GM12878 (cell line): ENCODE data around the gene C10orf90. TPM values are rescaled to one million over a fixed set of nuclear protein-coding genes. Genes with fewer than 3 reads are reported as not detected.

Experiments used
- ATAC-seq: fragments of 200-7000 bp; cut with Tn5 transposase; 3 replicates; pipeline ENCODE4 v1.9.1; 2020; ENCODE audit warnings: mild to moderate bottlenecking, moderate library complexity
- BruUV-seq: library from RNA; stranded (reverse); fragments of 400-500 nt; replicated peaks from 2 replicates; lab custom pipeline; 2021; lab: Mats Ljungman, UMichigan
- CTCF ChIA-PET: fragments of 300-600 bp; sonication (Branson Sonifier 250); formaldehyde crosslinking; extraction: SDS; loops from one replicate; lab custom pipeline; 2021; ENCODE audit warnings: inconsistent platforms; lab: Yijun Ruan, JAX
- POLR2A ChIA-PET: fragments of 350-600 bp; formaldehyde crosslinking; extraction: SDS; loops from one replicate; lab custom pipeline; 2021; ENCODE audit warnings: inconsistent platforms; lab: Charles Lee
- RAD21 ChIA-PET: fragments of 300-600 bp; sonication (Branson Sonifier 250); formaldehyde crosslinking; loops from one replicate; lab custom pipeline; 2023; ENCODE audit warnings: antibody characterized with exemption; ENCODE audit not compliant: unreplicated experiment; lab: Charles Lee
- SMC1A ChIA-PET: fragments of 300-600 bp; sonication (Branson Sonifier 250); formaldehyde crosslinking; loops from one replicate; lab custom pipeline; 2023; ENCODE audit not compliant: unreplicated experiment, uncharacterized antibody; lab: Charles Lee
- DNase-seq: peaks from one replicate; pipeline ENCODE4 v3.0.0-alpha.2; 2011; ENCODE audit warnings: low read depth, low spot score
- FAIRE-seq: peaks from 3 replicates; lab custom pipeline; 2011; peaks lifted over from hg19 to GRCh38; lab: Jason Lieb, UNC
- H2AFZ ChIP-seq: 2 replicates; pipeline ENCODE4 v1.6.0; 2011; ENCODE audit warnings: low read depth, low read length, control low read depth; ENCODE audit not compliant: control insufficient read depth
- H3K27ac ChIP-seq: 2 replicates; pipeline ENCODE4 v1.5.1; 2011; ENCODE audit warnings: control low read depth; ENCODE audit not compliant: control insufficient read depth, insufficient read depth
- H3K27me3 ChIP-seq, 2 experiments: replicated peaks in 1 of 2; 2 replicates each; pipeline versions ENCODE4 v1.6.0 to v1.6.1; 2011; ENCODE audit warnings: low read length in 1 of 2; ENCODE audit not compliant: control insufficient read depth in 2 of 2, insufficient read depth in 2 of 2
- H3K36me3 ChIP-seq, 2 experiments: 2 replicates each; pipeline ENCODE4 v1.5.1; 2011; ENCODE audit warnings: low read length in 1 of 2; ENCODE audit not compliant: control insufficient read depth in 2 of 2, insufficient read depth in 2 of 2
- H3K4me1 ChIP-seq: 2 replicates; pipeline ENCODE4 v1.6.1; 2011; ENCODE audit warnings: mild to moderate bottlenecking, low read length, moderate library complexity, mixed read lengths; ENCODE audit not compliant: control insufficient read depth, insufficient read depth
- H3K4me2 ChIP-seq: 2 replicates; pipeline ENCODE4 v1.6.0; 2011; ENCODE audit warnings: control low read depth; ENCODE audit not compliant: control insufficient read depth, insufficient read depth
- H3K4me3 ChIP-seq: fragments of 200-600 bp; sonication (generic); 2 replicates; pipeline ENCODE4 v1.5.1; 2016
- H3K79me2 ChIP-seq: 2 replicates; pipeline ENCODE4 v1.6.0; 2011; ENCODE audit warnings: low read length; ENCODE audit not compliant: control insufficient read depth, insufficient read depth
- H3K9ac ChIP-seq: 2 replicates; pipeline ENCODE4 v1.8.0; 2011; ENCODE audit warnings: low read length, control low read depth, mixed read lengths; ENCODE audit not compliant: control insufficient read depth, insufficient read depth
- H3K9me3 ChIP-seq: replicated peaks from 3 replicates; pipeline ENCODE4 v1.5.1; 2011; ENCODE audit warnings: mild to moderate bottlenecking, low read length; ENCODE audit not compliant: control insufficient read depth, insufficient read depth
- H4K20me1 ChIP-seq: 2 replicates; pipeline ENCODE4 v1.6.0; 2011; ENCODE audit not compliant: control insufficient read depth, insufficient read depth
- BCLAF1 ChIP-seq: fragments of 450-650 bp; IDR thresholded peaks from 2 replicates; pipeline ENCODE4 v1.6.1; 2017; ENCODE audit warnings: antibody characterized with exemption, mild to moderate bottlenecking, moderate library complexity
- BHLHE40 ChIP-seq, 2 experiments: fragments of 450-650 bp in 1 of 2; IDR thresholded peaks; 2 replicates each; pipeline ENCODE4 v1.6.1; 2011 to 2017; ENCODE audit warnings: low read depth in 2 of 2, borderline replicate concordance in 1 of 2, improper control_type of control experiment in 1 of 2, low read length in 1 of 2, mild to moderate bottlenecking in 1 of 2
- BMI1 ChIP-seq: fragments of 450-650 bp; IDR thresholded peaks from 2 replicates; pipeline ENCODE4 v1.6.1; 2016; ENCODE audit warnings: mild to moderate bottlenecking, moderate library complexity, borderline replicate concordance
- CREB1 ChIP-seq: IDR thresholded peaks from 2 replicates; pipeline ENCODE4 v1.6.1; 2012; ENCODE audit warnings: low read depth, mild to moderate bottlenecking, inconsistent platforms
- HCFC1 ChIP-seq: fragments of 150-350 bp; IDR thresholded peaks from 2 replicates; pipeline ENCODE4 v1.6.1; 2014; ENCODE audit warnings: low read length
- HDAC6 ChIP-seq: fragments of 200-600 bp; sonication (generic); IDR thresholded peaks from one replicate; pipeline ENCODE4 v1.8.0; 2017; ENCODE audit warnings: antibody characterized with exemption; ENCODE audit not compliant: unreplicated experiment
- HSF1 ChIP-seq: fragments of 150-350 bp; IDR thresholded peaks from 2 replicates; pipeline ENCODE4 v1.6.1; 2014; ENCODE audit warnings: mild to moderate bottlenecking, low read depth, low read length
- KAT2A ChIP-seq: conservative IDR thresholded peaks from 2 replicates; pipeline ENCODE4 v1.6.1; 2011; ENCODE audit warnings: low read depth, low read length; ENCODE audit not compliant: control insufficient read depth
- KLF5 ChIP-seq: fragments of 450-650 bp; IDR thresholded peaks from 2 replicates; pipeline ENCODE4 v1.6.1; 2014; ENCODE audit warnings: mild to moderate bottlenecking; ENCODE audit not compliant: partially characterized antibody
- MAX ChIP-seq: IDR thresholded peaks from 2 replicates; pipeline ENCODE4 v1.6.1; 2012; ENCODE audit warnings: low read depth, low read length, improper control_type of control experiment
- NBN ChIP-seq: fragments of 450-650 bp; IDR thresholded peaks from 2 replicates; pipeline ENCODE4 v1.6.1; 2016
- SKIL ChIP-seq: fragments of 450-650 bp; IDR thresholded peaks from 2 replicates; pipeline ENCODE4 v1.6.1; 2017; ENCODE audit warnings: mild to moderate bottlenecking, low read depth, inconsistent platforms; ENCODE audit not compliant: poor library complexity, severe bottlenecking
- SUPT20H ChIP-seq: IDR thresholded peaks from 2 replicates; pipeline ENCODE4 v1.6.1; 2011; ENCODE audit warnings: low read depth, mild to moderate bottlenecking, low read length, moderate library complexity, borderline replicate concordance; ENCODE audit not compliant: control insufficient read depth
- YY1 ChIP-seq: IDR thresholded peaks from 2 replicates; pipeline ENCODE4 v1.6.1; 2011; ENCODE audit warnings: low read depth, mild to moderate bottlenecking, low read length
- WGBS: methylation state at CpG from one replicate; pipeline ENCODE4 v1.1.6; 2016; ENCODE audit warnings: low lambda C conversion rate; ENCODE audit not compliant: insufficient replicate concordance, insufficient coverage; ENCODE audit errors: missing lambda C conversion rate; 5-methylcytosine and 5-hydroxymethylcytosine counted together
- in situ Hi-C: fragments of 300-500 bp; cut with MboI; formaldehyde crosslinking; loops from 9 replicates; pipeline ENCODE4 v1.14.3; 2018; ENCODE audit warnings: mixed read lengths
- intact Hi-C: fragments of 100-400 bp; cut with micrococcal nuclease; formaldehyde crosslinking; loops from one replicate; pipeline ENCODE4 v1.14.2; 2022; ENCODE audit not compliant: unreplicated experiment
- polyA plus RNA-seq, 11 experiments: library from polyadenylated mRNA; depleted of rRNA in 4 of 11; unstranded in 6 of 11; stranded (reverse) in 5 of 11; fragments of >200 nt; fragmentation: Nextera tagmentation in 4 of 11; fragmentation: Illumina TruSeq in 1 of 11; extraction: Ambion mirVana in 4 of 11; extraction: Trizol in 1 of 11; gene quantifications; 1 replicate in 1 of 11; 2 replicates in 10 of 11; pipeline versions ENCODE4 v1.2.1 to v1.2.3, GENCODE V29; 2011 to 2016; ENCODE audit warnings: inconsistent platforms in 2 of 11, missing spikeins in 2 of 11, low read depth in 1 of 11
- total RNA-seq, 4 experiments: library from RNA; depleted of rRNA in 3 of 4; stranded (reverse); fragments of >200 nt in 3 of 4; fragmentation: Illumina TruSeq in 1 of 4; extraction: Trizol in 1 of 4; gene quantifications; 2 replicates each; pipeline versions ENCODE4 v1.2.1 to v1.2.3, GENCODE V29; 2013 to 2021

Gene C10orf90
- total and polyA plus RNA-seq, 10 of the 15 experiments (the other 5 are each of a cell fraction or from before 2014, with no cell fraction given) = 0.04 TPM; not detected in 9

GRCh38 chr10:126431816-126432215, 238.7 kb downstream of the C10orf90 start:
- ChIA-PET SMC1A (no interaction called here), CTCF (no interaction called here), POLR2A (no interaction called here), RAD21 (no interaction called here)
- Histone ChIP-seq H3K79me2 (no peaks in the 10 kb centered on the region), H3K36me3 (no peaks in the 10 kb centered on the region), H3K27ac (no peak overlapping the region), H3K9ac (no peak overlapping the region), H3K4me1 (no peaks in the 10 kb centered on the region), H3K9me3 (no peaks in the 10 kb centered on the region), H3K27me3 (no peaks in the 10 kb centered on the region), H3K4me3 (no peak overlapping the region), H4K20me1 (no peaks in the 10 kb centered on the region), H2AFZ (no peak overlapping the region), H3K4me2 (no peak overlapping the region)
- TF ChIP-seq BCLAF1 = no peak
- TF ChIP-seq HDAC6 = no peak
- no peak for TF ChIP-seq YY1
- no peak for TF ChIP-seq KAT2A
- TF ChIP-seq NBN = no peak
- no peak for TF ChIP-seq MAX
- TF ChIP-seq SUPT20H = no peak
- no peak for TF ChIP-seq BMI1
- TF ChIP-seq HCFC1 = no peak
- TF ChIP-seq SKIL = no peak
- no peak for TF ChIP-seq BHLHE40 (IDR thresholded peaks at IDR 0.05; ENCODE audit: borderline replicate concordance in 1 of 2, low read depth in 2 of 2, low read length in 1 of 2)
- TF ChIP-seq HSF1 = no peak
- no peak for TF ChIP-seq CREB1
- TF ChIP-seq KLF5 = no peak
- DNase-seq (no peak), ATAC-seq (no peak), FAIRE-seq (no peak)
- intact Hi-C loops (no loop called here), in situ Hi-C loops (no loop called here)
- WGBS = 17% methylated on average over 2 of the region's 2 CpGs
- BruUV-seq = no TSS peak
